Trophoblast cell (in vitro differentiated cells and primary cell): ENCODE measurements around the gene APP.

ENCODE experiments used
- DNase-seq, 2 donors: peaks; one replicate each; pipeline ENCODE4 v3.0.0-alpha.2; 2016
- H2AFZ ChIP-seq: 2 replicates; pipeline ENCODE4 v1.6.1; 2013; ENCODE audit warnings: low read length, moderate library complexity, mild to moderate bottlenecking; ENCODE audit not compliant: insufficient read depth, poor library complexity
- H2AK5ac ChIP-seq: 2 replicates; pipeline ENCODE4 v1.6.1; 2013; ENCODE audit warnings: mild to moderate bottlenecking, low read length
- H2BK120ac ChIP-seq: 2 replicates; pipeline ENCODE4 v1.6.1; 2013; ENCODE audit warnings: low read length, mild to moderate bottlenecking, moderate library complexity; ENCODE audit not compliant: insufficient read depth, poor library complexity
- H2BK12ac ChIP-seq: 2 replicates; pipeline ENCODE4 v1.6.1; 2013; ENCODE audit warnings: mild to moderate bottlenecking, low read length, moderate library complexity
- H2BK5ac ChIP-seq: 2 replicates; pipeline ENCODE4 v1.6.1; 2013; ENCODE audit warnings: low read length, low read depth, moderate library complexity, mild to moderate bottlenecking; ENCODE audit not compliant: poor library complexity
- H3K14ac ChIP-seq: 2 replicates; pipeline ENCODE4 v1.6.1; 2013; ENCODE audit warnings: mild to moderate bottlenecking, low read length
- H3K18ac ChIP-seq: 2 replicates; pipeline ENCODE4 v1.6.1; 2013; ENCODE audit warnings: mild to moderate bottlenecking, low read length
- H3K23ac ChIP-seq: 2 replicates; pipeline ENCODE4 v1.6.1; 2013; ENCODE audit warnings: low read length
- H3K27ac ChIP-seq: 2 replicates; pipeline ENCODE4 v1.5.1; 2013; ENCODE audit warnings: low read depth, mild to moderate bottlenecking, inconsistent platforms, low read length, moderate library complexity
- H3K27me3 ChIP-seq: 2 replicates; pipeline ENCODE4 v1.6.1; 2013; ENCODE audit warnings: inconsistent platforms, mild to moderate bottlenecking, low read length, moderate library complexity; ENCODE audit not compliant: insufficient read depth
- H3K36me3 ChIP-seq, 2 experiments: 1 replicate in 1 of 2; 2 replicates in 1 of 2; pipeline ENCODE4 v1.6.1; 2013; ENCODE audit warnings: low read length in 2 of 2, mild to moderate bottlenecking in 2 of 2, moderate library complexity in 1 of 2; ENCODE audit not compliant: insufficient read depth in 2 of 2, control insufficient read depth in 1 of 2
- H3K4ac ChIP-seq: 2 replicates; pipeline ENCODE4 v1.6.1; 2013; ENCODE audit warnings: low read depth, mild to moderate bottlenecking, low read length, moderate library complexity
- H3K4me1 ChIP-seq, 2 experiments: 1 replicate in 1 of 2; 2 replicates in 1 of 2; pipeline ENCODE4 v1.6.1; 2013; ENCODE audit warnings: low read length in 2 of 2, mild to moderate bottlenecking in 2 of 2, moderate library complexity in 1 of 2; ENCODE audit not compliant: insufficient read depth in 2 of 2, control insufficient read depth in 1 of 2
- H3K4me2 ChIP-seq: 2 replicates; pipeline ENCODE4 v1.6.1; 2013; ENCODE audit warnings: inconsistent platforms, mild to moderate bottlenecking, low read length, moderate library complexity
- H3K4me3 ChIP-seq: 2 replicates; pipeline ENCODE4 v1.5.1; 2013; ENCODE audit warnings: mild to moderate bottlenecking, low read depth, low read length, inconsistent platforms
- H3K79me1 ChIP-seq: one replicate; pipeline ENCODE4 v1.6.1; 2013; ENCODE audit warnings: low read length
- H3K79me2 ChIP-seq: 2 replicates; pipeline ENCODE4 v1.6.1; 2013; ENCODE audit warnings: low read length, mild to moderate bottlenecking; ENCODE audit not compliant: control insufficient read depth, insufficient read depth, poor library complexity
- H3K9ac ChIP-seq: 2 replicates; pipeline ENCODE4 v1.6.1; 2013; ENCODE audit warnings: mild to moderate bottlenecking, low read length
- H3K9me3 ChIP-seq: 2 replicates; pipeline ENCODE4 v1.6.1; 2013; ENCODE audit warnings: low read depth, mild to moderate bottlenecking, control low read depth, inconsistent platforms, low read length; ENCODE audit not compliant: insufficient read depth
- H4K12ac ChIP-seq: 2 replicates; pipeline ENCODE4 v1.6.1; 2013; ENCODE audit warnings: low read depth, mild to moderate bottlenecking, low read length, moderate library complexity
- H4K8ac ChIP-seq: 2 replicates; pipeline ENCODE4 v1.6.1; 2013; ENCODE audit warnings: low read depth, mild to moderate bottlenecking, low read length, moderate library complexity
- H4K91ac ChIP-seq: one replicate; pipeline ENCODE4 v1.6.1; 2013; ENCODE audit warnings: low read depth, mild to moderate bottlenecking, low read length, moderate library complexity
- WGBS: extraction: QIAGEN DNeasy Blood & Tissue Kit; methylation state at CpG from one replicate; pipeline ENCODE4 v1.1.7; 2013; ENCODE audit warnings: missing lambda C conversion rate; ENCODE audit not compliant: insufficient read length, insufficient coverage; ENCODE audit errors: extremely low coverage; 5-methylcytosine and 5-hydroxymethylcytosine counted together

Gene APP

GRCh38 chr21:26087223-26087918 lies 83.2 kb downstream of the APP start:
- Histone ChIP-seq H3K9me3 (no peaks in the 10 kb centered on the region), H4K91ac (no peak overlapping the region), H3K79me2 (no peaks in the 10 kb centered on the region), H3K9ac (no peak overlapping the region), H3K4me1 (peaks cover 0 to 2% of the 10 kb centered on the region in 2 experiments), H2AK5ac (no peak overlapping the region), H3K4ac (no peak overlapping the region), H2BK12ac (no peak overlapping the region), H3K27ac (no peak overlapping the region), H3K14ac (no peak overlapping the region), H3K4me3 (no peak overlapping the region), H3K79me1 (no peaks in the 10 kb centered on the region), H2BK5ac (no peak overlapping the region), H3K23ac (no peak overlapping the region), H3K27me3 (no peaks in the 10 kb centered on the region), H2BK120ac (no peak overlapping the region), H3K18ac (no peak overlapping the region), H3K4me2 (no peak overlapping the region), H4K12ac (no peak overlapping the region), H3K36me3 (peaks cover 2 to 7% of the 10 kb centered on the region in 2 experiments), H4K8ac (no peak overlapping the region), H2AFZ (no peak overlapping the region)
- DNase-seq: no peak
- no CpG with 5 or more reads among the region's 4 CpGs for WGBS

- no peak overlapping the region for H3K14ac ChIP-seq
- no peaks in the 10 kb centered on the region for H3K79me1 ChIP-seq
- H3K4ac ChIP-seq: no peak overlapping the region
- H3K9ac ChIP-seq: no peak overlapping the region
- H3K23ac ChIP-seq: no peak overlapping the region
- no CpG with 5 or more reads among the region's 1 CpG for WGBS
- H2BK5ac ChIP-seq: no peak overlapping the region
- no peak overlapping the region for H2BK12ac ChIP-seq
- no peak overlapping the region for H4K8ac ChIP-seq
- no peak overlapping the region for H4K91ac ChIP-seq
- H3K18ac ChIP-seq: no peak overlapping the region
- H2AK5ac ChIP-seq: no peak overlapping the region
- H3K4me1 ChIP-seq: peaks cover 0 to 2% of the 10 kb centered on the region in 2 experiments
- H4K12ac ChIP-seq: no peak overlapping the region
- peaks cover 2 to 7% of the 10 kb centered on the region in 2 experiments for H3K36me3 ChIP-seq
- no peaks in the 10 kb centered on the region for H3K9me3 ChIP-seq
- no peak overlapping the region for H2BK120ac ChIP-seq
- no peak overlapping the region for H3K4me3 ChIP-seq
- no peaks in the 10 kb centered on the region for H3K27me3 ChIP-seq
- no peak overlapping the region for H3K4me2 ChIP-seq
- no peak overlapping the region for H3K27ac ChIP-seq
- no peak overlapping the region for H2AFZ ChIP-seq
- H3K79me2 ChIP-seq: no peaks in the 10 kb centered on the region
- no peak for DNase-seq
Observed at GRCh38 chr21:26085882-26086281, 84.7 kb downstream of the APP start.

DNA sequence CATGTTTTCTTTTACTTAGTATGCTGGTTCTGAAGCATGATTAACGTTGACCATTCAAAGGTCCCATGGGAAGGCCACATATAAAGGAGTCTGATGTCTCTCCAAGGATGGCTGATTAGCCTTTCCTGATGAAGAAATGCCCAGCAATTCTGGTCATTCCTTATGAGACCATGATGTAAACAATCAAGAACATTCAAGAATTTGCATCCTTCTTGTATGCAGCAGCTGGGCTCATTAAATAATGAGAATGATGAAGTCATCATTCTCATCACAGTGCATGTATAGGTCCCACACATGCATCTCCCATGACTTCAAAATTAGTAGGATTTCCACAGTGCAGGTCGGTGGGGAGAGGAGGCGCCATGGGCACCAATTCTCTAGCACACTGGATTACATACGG lies 85.4 kb downstream of the APP start:
- WGBS: no CpG with 5 or more reads among the region's 4 CpGs
- no peak overlapping the region for H4K8ac ChIP-seq
- no peak overlapping the region for H3K18ac ChIP-seq
- no peaks in the 10 kb centered on the region for H3K79me2 ChIP-seq
- H3K4me3 ChIP-seq: no peak overlapping the region
- H3K27me3 ChIP-seq: no peaks in the 10 kb centered on the region
- no peak overlapping the region for H3K23ac ChIP-seq
- H3K79me1 ChIP-seq: no peaks in the 10 kb centered on the region
- no peak for DNase-seq
- H4K12ac ChIP-seq: no peak overlapping the region
- no peak overlapping the region for H3K4me2 ChIP-seq
- H3K4me1 ChIP-seq: peaks cover 0 to 2% of the 10 kb centered on the region in 2 experiments
- no peak overlapping the region for H2AFZ ChIP-seq
- no peak overlapping the region for H3K14ac ChIP-seq
- H2BK120ac ChIP-seq: no peak overlapping the region
- no peak overlapping the region for H3K9ac ChIP-seq
- H4K91ac ChIP-seq: no peak overlapping the region
- H3K4ac ChIP-seq: no peak overlapping the region
- H2AK5ac ChIP-seq: no peak overlapping the region
- no peak overlapping the region for H3K27ac ChIP-seq
- H2BK12ac ChIP-seq: no peak overlapping the region
- H3K36me3 ChIP-seq: peaks cover 2 to 7% of the 10 kb centered on the region in 2 experiments
- no peaks in the 10 kb centered on the region for H3K9me3 ChIP-seq
- H2BK5ac ChIP-seq: no peak overlapping the region

DNA sequence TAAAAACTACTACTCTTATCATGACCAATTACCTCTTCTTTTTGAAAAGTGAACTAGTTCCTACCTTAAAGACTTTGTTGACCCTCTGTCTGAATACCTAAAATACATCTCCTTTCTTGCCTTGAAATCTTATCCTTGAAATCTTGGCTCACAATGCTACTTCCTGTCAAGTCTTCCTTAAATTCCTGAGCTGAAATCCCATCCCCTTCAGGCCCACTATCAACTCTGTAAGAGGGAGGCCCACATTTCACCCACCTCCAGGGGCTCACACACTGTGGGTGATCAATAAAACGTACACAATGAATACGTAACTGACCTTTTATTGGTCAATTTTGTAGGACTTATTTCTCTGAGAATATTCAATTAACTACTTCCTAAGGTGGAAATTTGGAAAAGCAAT lies 88.0 kb downstream of the APP start:
- H3K9ac ChIP-seq: no peak overlapping the region
- no peaks in the 10 kb centered on the region for H3K4me1 ChIP-seq
- no peak overlapping the region for H2BK5ac ChIP-seq
- no peak overlapping the region for H2AFZ ChIP-seq
- H2AK5ac ChIP-seq: no peak overlapping the region
- H3K27ac ChIP-seq: no peak overlapping the region
- H3K36me3 ChIP-seq: no peaks in the 10 kb centered on the region
- no peak overlapping the region for H3K18ac ChIP-seq
- H3K79me2 ChIP-seq: peaks cover 1% of the 10 kb centered on the region
- WGBS: no CpG with 5 or more reads among the region's 2 CpGs
- no peak for DNase-seq
- no peak overlapping the region for H2BK12ac ChIP-seq
- H3K9me3 ChIP-seq: no peaks in the 10 kb centered on the region
- H4K12ac ChIP-seq: no peak overlapping the region
- no peak overlapping the region for H3K4me2 ChIP-seq
- H3K4ac ChIP-seq: no peak overlapping the region
- H3K23ac ChIP-seq: no peak overlapping the region
- no peaks in the 10 kb centered on the region for H3K79me1 ChIP-seq
- no peak overlapping the region for H3K14ac ChIP-seq
- no peak overlapping the region for H3K4me3 ChIP-seq
- no peak overlapping the region for H4K8ac ChIP-seq
- H4K91ac ChIP-seq: no peak overlapping the region
- no peak overlapping the region for H2BK120ac ChIP-seq
- no peaks in the 10 kb centered on the region for H3K27me3 ChIP-seq
